Astrocyte (in vitro differentiated cells and primary cell): ENCODE results near the gene TSG101.

Experiments
- EZH2 ChIP-seq: IDR thresholded peaks from 2 replicates; pipeline ENCODE4 v1.6.1; 2012; ENCODE audit warnings: mild to moderate bottlenecking, low read length, inconsistent platforms; ENCODE audit not compliant: insufficient read depth
- TF ChIP-seq, protein P1 (sequence below): IDR thresholded peaks from 2 replicates; pipeline ENCODE4 v1.5.1; 2011; ENCODE audit warnings: low read depth, mild to moderate bottlenecking, inconsistent platforms, low read length, moderate library complexity; ENCODE audit not compliant: insufficient read depth

DNA sequence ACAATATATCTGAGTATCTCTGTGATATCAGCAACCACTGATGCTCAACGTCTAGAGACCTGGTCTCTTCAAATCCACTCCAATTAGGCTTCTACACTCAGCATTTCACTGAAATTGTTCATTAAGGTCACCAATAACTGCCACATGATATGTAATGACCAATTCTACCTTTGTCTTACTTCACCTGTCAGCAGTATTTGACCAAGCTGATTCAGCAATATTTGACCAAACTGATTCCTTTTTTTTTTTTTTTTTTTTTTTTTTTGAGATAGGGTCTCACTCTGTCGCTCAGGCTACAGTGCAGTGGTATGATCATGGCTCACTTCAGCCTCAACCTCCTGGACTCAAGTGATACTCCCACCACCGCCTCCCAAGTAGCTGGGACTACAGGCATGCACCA, 5.6 kb downstream of the TSG101 start:
- TF ChIP-seq, protein P1, sequence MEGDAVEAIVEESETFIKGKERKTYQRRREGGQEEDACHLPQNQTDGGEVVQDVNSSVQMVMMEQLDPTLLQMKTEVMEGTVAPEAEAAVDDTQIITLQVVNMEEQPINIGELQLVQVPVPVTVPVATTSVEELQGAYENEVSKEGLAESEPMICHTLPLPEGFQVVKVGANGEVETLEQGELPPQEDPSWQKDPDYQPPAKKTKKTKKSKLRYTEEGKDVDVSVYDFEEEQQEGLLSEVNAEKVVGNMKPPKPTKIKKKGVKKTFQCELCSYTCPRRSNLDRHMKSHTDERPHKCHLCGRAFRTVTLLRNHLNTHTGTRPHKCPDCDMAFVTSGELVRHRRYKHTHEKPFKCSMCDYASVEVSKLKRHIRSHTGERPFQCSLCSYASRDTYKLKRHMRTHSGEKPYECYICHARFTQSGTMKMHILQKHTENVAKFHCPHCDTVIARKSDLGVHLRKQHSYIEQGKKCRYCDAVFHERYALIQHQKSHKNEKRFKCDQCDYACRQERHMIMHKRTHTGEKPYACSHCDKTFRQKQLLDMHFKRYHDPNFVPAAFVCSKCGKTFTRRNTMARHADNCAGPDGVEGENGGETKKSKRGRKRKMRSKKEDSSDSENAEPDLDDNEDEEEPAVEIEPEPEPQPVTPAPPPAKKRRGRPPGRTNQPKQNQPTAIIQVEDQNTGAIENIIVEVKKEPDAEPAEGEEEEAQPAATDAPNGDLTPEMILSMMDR = no peak
- TF ChIP-seq EZH2 = no peak
